COLO668 (cell line): ENCODE results near the gene LAMA3.

ENCODE experiments used
- DNase-seq: peaks from one replicate; lab custom pipeline; 2025; ENCODE audit not compliant: unreplicated experiment; lab: John Stamatoyannopoulos, UW

LAMA3 gene

DNA sequence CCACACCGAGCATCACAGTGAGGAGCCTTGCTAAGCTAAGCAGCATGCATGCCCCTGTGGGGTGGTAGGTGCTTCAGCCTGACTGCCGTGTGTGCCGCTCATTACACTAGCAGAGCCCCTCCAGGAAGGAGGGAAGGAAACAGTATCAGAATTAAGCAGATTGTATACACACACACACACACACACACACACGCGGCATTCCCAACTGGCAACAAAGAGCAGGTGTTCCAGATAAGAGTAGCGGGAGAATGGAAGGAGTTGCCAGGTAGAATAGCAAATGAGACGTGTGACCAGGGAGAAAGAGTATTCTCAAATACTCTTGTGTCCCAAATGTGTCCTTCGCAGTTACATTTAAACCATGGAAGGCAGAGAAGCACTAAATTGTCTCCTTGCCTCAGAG, 277.7 kb downstream of the LAMA3 start:
- DNase-seq, result peak; percentile 73

DNA sequence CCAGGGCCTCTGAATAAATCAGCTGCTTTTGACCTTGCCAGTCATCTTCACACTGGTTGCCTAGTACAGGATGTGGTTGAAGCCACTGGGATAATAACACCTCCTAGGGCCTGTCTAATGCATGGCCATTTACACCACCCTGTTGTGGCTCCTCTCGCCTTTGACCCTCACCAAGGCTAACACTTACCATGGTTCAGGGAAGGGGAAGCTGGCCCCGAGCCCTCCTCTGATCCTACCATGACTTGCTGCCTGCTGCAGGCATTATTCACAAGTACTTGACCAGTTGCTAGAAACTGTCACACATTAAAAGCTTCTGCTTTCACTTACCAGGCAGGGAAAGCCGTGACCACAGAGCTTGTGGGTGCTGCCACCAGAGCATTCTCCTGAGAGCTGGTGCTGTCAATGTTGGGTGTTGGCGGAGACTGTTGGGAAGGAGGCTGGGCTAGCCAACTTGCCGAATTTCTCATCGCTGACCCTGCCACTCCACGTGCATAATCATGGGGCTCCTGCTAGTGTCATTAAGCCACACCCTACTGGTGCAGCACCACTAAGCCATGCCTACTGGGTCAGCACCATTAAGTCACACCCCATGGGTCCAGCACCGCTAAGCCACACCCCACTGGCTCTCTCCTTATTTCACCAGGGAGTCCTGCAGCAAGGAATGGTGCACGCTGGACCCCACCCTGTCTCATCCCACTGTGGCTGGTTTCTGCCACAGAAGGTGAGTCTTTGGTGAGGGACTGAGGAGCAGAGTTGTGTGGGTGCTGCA, 278.3 kb downstream of the LAMA3 start:
- DNase-seq, result peak; percentile 64

DNA sequence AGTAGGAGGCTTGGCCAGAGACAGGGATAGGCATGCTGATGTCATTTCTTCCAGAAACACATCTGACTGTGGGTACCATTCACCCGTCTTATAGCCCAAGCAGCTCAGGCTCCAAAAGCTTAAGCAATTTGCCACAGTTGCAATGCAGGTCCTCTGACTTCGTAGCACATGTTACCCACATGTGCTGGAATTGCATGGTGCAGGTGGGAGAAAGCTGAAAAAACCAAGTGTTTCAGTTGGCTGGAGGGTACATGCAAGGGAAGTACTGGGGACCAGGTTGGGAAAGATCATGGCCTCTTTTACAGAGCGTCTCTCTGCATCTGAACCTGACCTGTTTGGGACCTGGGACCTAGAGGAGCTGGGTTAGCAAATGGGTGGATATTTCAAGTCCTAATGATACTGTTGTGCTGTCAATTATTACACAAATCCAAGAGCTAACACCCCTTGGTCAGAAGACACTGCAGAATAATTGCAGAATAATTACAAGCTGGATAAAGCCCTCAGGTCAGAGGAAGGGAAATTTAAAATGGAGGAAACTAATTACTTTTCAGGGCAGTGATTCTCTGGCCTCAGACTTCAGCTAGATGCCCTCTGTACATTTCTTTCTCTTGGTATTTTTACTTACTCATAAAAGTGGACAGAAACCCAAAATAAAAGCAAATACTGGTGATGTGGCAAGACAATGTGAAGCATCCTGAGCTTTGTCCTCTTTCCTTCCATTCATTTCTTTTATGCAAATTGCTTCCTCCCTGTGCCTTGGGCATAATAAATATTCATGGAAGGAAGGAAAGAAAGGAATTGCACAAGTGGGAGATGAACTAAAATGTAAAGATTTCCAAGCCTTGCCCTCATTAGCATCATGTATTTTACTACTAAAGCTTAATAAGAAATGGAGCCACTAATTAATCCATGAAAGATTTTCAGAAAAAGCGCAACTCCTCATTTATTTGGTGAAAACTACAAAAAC, 279.7 kb downstream of the LAMA3 start:
- DNase-seq, result no peak

DNA sequence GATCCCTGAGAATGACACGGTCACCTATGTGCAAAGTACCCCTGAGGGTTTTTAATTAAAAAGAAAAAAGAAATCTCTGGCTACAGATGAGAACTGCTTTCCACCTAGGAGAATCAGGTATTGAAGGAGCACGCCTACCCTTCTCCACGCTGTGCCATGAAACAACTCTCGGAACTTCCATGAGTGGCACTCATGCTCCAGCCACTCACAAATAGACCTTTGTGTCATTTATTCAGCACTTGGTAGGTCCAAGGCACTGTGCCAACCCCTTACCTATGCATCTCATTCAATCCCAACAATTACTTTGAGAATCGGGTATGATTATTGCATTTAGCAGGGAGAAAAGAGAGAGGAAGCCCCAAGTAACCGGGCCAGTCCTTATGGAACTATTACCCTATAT, 280.4 kb downstream of the LAMA3 start:
- no peak for DNase-seq

DNA sequence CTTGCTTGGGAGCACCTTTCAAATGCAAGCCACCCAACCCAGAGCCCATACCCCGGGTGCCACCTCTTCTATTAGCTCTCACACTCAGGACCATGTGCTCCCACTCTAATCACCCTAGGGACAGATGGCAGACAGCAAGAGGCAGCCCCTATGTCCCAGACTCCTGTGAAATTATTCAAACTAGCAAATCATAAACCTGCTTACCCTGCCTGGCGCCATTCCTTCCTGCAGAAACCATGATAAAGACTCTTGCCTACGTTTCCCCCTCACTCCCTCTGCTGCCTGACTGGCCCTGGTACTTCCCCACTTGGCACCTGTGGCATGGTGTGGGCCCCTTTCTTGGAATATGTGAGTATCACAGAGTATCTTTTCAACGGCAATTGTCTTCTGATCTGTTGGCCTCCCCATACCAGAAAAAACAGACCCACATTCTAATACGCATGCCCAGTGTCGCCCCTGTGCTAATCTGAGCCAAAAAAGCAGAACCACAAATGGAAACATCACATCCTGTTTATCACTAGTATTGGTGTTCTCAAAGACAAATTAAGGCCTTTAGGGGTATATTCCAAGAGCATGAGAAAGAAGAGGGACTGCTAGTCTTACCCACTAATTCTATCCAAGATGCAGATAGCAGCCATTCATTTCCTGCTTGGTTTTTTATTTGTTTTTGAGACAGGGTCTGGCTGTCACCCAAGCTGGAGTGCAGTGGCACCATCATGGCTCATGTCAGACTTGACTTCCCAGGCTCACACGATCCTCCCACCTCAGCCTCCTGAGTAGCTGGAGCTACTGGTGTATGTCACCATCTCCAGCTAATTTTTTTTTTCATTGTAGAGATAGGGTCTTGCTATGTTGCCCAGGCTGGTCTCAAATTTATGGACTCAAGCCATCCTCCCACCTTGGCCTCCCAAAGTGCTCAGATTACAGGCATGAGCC, 281.2 kb downstream of the LAMA3 start:
- DNase-seq, result no peak

DNA sequence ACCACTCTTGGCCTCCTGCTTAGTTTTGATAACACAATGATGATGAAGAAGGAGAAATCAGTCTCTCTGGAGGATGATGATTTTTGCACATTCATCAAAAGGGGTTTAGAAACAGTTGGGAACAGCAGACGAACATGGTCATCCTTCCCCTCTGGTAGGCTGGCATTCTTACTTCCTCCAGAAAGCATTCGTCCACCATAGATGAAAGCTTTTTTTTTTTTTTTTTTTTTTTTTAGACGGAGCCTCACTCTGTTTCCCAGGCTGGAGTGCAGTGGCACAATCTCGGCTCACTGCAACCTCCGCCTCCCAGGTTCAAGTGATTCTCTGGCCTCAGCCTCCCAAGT, 281.8 kb downstream of the LAMA3 start:
- no peak for DNase-seq

DNA sequence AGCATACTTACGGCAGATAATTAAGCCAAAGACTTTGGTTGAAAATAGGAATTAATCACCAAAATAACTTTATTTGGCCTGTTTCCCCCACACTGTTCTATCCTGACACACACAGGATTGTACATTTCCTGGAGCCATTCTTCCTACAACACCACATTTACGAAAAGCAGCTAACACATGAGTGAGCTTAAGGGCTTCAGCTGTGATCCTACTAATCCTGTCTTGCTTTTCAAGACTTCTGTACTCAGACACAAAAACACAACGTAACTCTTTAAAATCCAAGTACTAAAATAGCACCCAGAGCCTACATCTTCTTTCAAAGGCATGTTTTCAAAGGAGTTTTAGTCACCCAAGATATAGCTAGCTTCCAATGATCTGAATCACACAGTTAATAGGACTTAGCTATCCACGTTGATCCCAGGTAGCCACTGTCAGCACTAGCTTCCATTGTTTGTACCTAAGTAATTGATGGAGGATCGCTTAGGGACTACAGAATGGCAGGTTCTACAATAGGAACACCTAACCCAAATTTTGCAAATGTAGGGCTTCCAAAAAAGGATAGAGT, 282.5 kb downstream of the LAMA3 start:
- DNase-seq, result no peak

DNA sequence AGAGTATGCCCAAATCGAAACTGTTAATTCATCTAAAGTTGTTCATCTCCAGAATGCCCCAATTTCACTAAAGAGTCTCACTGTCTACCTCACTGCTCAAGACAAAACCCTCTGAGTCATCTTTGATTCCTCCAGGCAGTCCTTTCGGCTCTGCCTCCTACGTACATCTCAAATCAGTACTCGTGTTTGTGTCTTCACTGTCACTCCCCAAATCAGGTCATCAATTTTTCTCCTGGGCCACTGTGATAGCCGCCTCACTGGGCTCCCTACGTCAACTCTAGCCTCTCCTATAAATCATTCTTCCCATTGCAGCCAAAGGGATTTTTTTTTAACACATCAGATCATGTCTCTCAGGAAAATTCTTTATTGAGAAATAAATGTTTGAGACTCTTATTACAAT, 283.2 kb downstream of the LAMA3 start:
- DNase-seq, result no peak

DNA sequence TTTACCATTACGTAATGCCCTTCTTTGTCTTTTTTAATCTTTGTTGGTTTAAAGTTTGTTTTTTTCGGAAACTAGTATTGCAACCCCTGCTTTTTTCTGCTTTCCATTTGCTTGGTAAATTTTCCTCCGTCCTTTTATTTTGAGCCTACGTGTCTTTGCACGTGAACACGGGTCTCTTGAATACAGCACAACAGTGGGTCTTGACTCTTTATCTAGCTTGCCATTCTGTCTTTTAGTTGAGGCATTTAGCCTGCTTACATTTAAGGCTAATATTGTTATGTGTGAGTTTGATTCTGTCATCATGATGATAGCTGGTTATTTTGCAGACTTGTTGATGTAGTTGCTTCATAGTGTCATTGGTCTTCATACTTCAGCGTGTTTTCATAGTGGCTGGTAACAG, 287.9 kb downstream of the LAMA3 start:
- DNase-seq, result no peak

DNA sequence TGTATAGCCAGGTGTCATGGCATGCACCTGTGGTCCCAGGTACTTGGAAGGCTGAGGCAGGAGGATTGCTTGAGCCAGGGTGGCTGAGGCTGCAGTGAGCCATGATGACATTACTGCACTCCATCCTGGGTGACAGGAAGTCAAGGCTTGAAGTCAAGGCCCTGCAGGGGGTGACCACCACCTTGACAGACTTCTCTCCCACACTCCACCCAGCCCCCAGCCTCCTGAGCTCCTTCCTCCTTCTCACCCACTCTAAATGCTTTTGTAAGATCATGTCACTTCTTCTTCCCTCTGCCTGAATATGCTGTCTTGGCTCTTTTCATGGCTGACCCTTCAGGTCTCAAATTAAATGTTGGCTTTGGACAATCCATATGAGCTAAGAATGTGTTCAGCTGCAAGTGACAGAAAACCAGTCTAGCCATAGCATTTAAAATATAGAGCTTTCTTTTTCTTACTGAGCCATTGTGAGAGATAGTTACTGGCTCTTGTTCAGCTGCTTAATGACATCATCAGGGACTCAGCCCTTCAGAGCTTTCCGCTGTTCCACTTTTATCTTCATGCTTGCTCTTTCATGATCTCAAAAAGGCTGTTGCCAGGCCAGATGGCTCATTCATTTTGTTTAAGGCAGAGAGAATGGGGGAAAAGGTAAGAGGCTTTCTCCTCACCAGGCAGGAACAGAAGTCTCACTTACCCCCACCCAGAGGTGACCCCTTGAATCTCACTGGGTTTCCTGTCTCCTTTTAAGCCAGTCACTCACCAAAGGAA, 288.6 kb downstream of the LAMA3 start:
- DNase-seq, result no peak

DNA sequence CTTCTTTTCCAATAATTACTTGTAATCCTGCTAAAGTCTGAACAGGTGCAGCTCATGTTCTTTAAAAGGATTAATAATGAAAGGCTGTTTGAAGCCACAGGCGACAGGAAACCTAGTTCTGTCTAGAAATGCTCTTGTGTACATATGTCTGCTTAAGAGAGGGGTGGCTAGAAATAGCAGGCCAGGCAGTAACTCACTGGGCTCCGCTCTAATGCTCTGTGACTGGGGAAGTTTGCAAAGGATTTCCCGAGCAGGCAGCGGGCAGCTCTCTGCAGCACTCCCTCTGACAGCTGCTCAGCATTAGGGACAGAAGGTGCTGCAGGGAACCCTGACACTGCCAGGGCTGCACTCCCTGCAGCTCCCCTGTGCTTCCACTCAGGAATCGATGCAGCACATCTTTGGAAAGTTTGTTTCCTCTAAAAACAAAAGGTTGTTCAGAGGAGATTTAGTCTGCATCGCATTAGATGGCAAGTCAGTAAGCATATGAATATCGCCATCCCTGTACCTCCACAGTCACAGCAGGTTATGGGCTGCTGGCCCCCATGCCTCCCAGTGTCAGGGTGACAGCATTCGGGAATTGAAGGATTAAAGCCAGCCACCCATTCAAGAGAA, 292.2 kb downstream of the LAMA3 start:
- no peak for DNase-seq

DNA sequence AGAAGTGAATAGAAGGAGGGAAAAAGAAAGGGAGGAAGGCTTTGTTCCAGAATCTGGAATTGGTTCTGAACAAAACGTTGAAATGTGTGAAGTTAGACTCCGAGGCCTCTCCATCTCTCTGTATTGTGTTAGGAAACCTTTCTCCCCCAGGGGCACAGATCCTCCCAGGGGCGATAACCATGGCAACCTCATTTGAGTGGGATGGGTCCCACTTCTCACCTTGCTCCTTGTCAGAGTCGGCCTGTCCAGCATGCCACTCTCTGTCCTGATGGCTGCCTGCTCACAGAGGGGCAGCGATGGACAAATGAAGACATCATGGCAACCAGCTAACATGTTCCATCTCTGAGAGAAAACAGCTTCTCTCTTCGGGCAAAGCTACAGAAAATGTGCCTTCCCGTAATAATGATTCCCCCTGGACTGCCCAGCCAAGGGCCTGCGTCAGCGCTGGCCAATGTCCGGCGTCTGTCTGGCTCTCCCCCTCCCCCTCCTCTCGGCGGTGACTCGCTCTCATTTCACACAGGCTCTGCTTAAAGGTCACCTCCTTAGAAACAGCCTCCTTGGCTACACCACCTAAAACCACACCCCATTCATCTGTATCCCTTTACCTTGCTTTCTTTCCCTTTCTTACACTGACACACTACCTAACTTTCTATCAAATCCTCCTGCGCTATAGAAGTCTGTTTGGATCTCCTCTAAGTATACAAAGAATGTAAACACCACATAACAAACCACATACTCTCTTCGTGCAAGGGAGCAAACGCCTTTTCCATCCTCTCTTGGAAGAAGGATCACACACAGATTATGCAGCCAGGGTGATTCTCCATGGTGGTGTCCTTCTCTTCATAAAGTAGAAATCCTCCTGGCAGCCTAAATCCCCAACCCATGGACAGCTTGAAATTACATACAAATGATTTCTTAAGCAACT, 293.2 kb downstream of the LAMA3 start:
- no peak for DNase-seq

DNA sequence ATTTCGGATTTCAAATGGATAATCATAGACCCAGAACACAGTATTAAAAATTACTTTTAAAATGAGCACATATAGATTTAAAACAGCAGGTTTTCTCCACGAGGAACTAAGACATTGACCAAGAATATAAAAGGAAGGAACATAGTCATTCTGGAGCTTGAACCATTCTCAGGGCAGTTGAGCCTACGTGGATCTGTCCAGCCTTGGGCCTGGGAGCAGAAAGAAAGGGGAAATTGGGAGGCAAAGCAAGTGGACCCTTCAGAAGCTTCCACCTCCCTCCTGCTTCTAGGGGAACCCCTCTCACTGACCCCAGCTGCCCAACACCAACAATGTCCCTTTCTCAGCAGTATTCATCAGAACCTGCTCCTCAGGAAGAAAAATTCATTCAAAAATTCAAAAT, 293.9 kb downstream of the LAMA3 start:
- no peak for DNase-seq

DNA sequence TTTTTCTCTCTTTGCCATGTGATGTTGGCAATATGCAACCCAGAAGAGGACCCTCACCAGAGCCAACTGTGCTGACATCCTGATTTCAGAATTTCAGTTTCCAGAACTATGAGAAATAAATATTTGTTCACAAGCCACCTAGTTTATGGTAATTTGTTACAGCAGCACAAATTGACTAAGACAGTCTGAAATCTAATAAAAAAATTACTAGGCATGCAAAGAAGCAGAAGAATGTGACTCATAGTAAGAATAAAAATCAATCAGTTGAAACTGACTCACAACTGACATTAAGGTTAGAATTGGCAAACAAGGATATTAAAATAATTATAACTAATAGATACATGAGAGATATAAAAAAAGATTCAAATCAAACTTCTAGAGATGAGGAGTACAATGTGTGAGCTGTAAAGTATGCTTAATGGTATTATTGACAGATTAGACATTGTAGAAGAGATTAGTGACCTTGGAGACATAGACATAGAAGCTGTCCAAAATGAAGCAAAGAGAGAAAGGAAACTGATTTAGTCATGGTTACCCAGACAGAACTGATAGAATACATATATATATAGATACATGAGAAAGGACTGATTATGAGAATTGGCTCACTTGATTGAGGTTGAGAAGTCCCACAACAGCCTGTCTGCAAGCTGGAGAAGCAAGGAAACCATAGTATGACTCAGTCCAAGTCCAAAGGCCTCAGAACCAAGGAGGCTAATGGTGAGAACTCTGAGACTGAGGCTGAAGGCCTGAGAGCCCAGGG, 297.5 kb downstream of the LAMA3 start:
- no peak for DNase-seq

DNA sequence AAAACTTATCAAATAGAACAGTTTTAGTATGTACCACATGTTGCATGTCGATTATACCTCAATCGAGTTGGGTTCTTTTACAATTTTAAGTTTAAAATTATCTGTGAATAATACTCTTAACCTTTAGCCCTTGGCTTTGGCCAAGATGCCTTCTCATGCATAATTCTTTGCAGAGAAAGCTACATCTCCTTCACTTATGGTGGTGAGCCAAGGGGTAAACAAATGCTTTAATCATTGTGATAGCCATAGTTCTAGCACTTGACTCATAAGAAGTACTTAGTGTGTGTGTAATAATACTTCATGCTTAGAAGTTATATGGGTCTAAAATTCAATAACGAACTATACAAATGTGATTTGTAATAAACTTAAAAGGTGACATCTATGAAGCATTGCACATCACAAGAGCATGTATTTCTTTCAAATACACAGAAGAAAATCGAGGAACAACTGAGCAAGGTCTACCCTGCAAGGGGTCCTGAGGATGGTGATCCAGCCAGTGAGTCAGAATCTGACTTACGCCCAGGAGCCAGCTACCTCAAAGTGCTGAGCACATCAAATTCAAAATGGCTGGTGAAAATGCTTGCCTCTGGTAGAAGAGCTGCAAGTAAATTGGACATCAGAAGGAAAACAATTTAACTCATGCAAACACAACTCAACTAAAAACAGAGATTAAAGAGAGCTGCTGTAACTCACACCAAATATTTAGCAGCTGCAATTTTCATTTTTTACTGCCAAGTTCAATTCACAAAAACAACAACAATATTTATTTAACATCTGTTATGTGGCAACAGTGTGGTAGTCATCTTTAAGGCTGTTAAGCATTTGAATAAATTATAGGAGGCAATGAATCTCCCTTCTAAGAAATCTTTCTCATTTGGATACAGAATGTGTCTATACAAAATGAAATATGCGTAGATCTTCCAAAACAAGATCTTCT, 301.5 kb downstream of the LAMA3 start:
- DNase-seq, result no peak

DNA sequence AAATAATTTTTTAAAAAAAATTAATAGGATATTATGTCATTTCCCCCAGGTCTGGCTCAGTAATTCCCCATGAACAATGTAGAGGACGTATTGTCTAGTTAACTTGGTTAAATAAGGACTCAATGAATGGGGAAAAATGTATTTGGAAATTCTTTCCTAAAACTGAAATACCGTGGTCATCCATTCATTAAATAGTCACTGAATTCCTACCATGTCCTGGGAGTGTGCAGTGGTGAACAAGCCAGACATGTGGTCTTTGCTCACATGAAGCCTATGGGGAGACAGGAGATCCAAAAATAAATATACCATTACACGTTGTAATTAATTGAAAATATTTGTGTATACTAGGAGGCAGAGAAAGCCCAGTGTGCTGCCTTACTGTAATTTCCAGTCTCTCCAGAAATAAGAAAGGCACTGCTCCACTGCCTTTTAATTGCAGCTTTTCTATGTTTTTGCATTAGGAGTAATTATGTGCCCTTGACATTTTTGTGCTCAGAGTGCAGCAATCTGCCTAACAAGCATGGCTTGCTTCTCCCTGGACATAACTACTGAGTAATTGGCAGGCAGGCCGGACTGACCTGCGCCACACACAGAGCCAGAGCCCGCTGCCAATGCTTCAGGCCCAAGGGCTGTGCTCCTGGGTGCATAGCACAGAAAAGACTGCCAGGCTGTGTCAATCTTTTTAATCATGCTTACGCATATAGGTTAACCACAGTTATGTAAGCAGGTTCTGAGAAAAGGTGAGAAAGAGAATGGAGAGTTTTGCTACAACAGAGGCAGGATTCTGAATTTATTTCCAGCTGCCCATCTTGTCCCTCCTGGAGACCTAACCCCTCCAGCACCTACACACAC, 303.1 kb downstream of the LAMA3 start:
- no peak for DNase-seq
